Small intestine (tissue), 7 donors: ENCODE measurements around the gene CASK. TPM values are rescaled to one million over a fixed set of nuclear protein-coding genes. Genes with fewer than 3 reads are reported as not detected.
A peak's percentile ranks its signal among the peaks of the same experiment; 100 is the strongest.
"Not testable (repeated sequence)": the region's sequence is repeated elsewhere in the genome, so short reads cannot be mapped to it uniquely, and the experiment has no call there.

Source experiments
- DNase-seq, 2 donors: peaks; one replicate each; pipeline versions ENCODE4 v3.0.0 to v3.0.0-alpha.2; 2013
- FAIRE-seq: peaks from 2 replicates; lab custom pipeline; 2012; peaks lifted over from hg19 to GRCh38; lab: Jason Lieb, UNC
- H3K27ac ChIP-seq, 3 donors: one replicate each; pipeline ENCODE4 v1.5.1; 2013; ENCODE audit warnings: low read length in 2 of 3, mild to moderate bottlenecking in 2 of 3, control low read depth in 1 of 3, inconsistent platforms in 1 of 3, low read depth in 1 of 3, moderate library complexity in 1 of 3
- H3K27me3 ChIP-seq, 3 donors: one replicate each; pipeline ENCODE4 v1.6.1; 2013; ENCODE audit warnings: low read length in 3 of 3, inconsistent platforms in 1 of 3; ENCODE audit not compliant: control insufficient read depth in 3 of 3, insufficient read depth in 3 of 3
- H3K36me3 ChIP-seq, 3 donors: one replicate each; pipeline ENCODE4 v1.6.1; 2013; ENCODE audit warnings: low read length in 3 of 3, inconsistent platforms in 1 of 3, low read depth in 1 of 3, mild to moderate bottlenecking in 1 of 3, moderate library complexity in 1 of 3; ENCODE audit not compliant: control insufficient read depth in 3 of 3, insufficient read depth in 2 of 3
- H3K4me1 ChIP-seq, 3 donors: one replicate each; pipeline ENCODE4 v1.6.1; 2013; ENCODE audit warnings: low read length in 2 of 3, inconsistent platforms in 1 of 3, low read depth in 1 of 3, mild to moderate bottlenecking in 1 of 3, moderate library complexity in 1 of 3; ENCODE audit not compliant: control insufficient read depth in 3 of 3, insufficient read depth in 2 of 3
- H3K4me3 ChIP-seq, 3 donors: one replicate each; pipeline ENCODE4 v1.5.1; 2013; ENCODE audit warnings: low read length in 3 of 3, control low read depth in 1 of 3, inconsistent platforms in 1 of 3, low read depth in 1 of 3, mild to moderate bottlenecking in 1 of 3, moderate library complexity in 1 of 3
- H3K9me3 ChIP-seq, 2 donors: one replicate each; pipeline ENCODE4 v1.6.1; 2013; ENCODE audit warnings: low read depth in 1 of 2, low read length in 1 of 2; ENCODE audit not compliant: control insufficient read depth in 2 of 2, insufficient read depth in 1 of 2
- WGBS, 3 donors: extraction: QIAGEN DNeasy Blood & Tissue Kit; methylation state at CpG; one replicate each; pipeline ENCODE4 v1.1.7; 2013; 5-methylcytosine and 5-hydroxymethylcytosine counted together
- polyA plus RNA-seq, 4 donors: library from polyadenylated mRNA; stranded (reverse) in 3 of 4; unstranded in 1 of 4; fragments of 200-250 nt in 3 of 4; fragments of 120-200 nt in 1 of 4; gene quantifications; one replicate each; pipeline versions ENCODE4 v1.2.1 to v1.2.3, GENCODE V29; 2013
- donor health status: healthy with polysubstance abuse.
- donor health status: control.
- donor health status: control.
- donor health status: Bipolar disorder and iron deficiency.
- donor health status: healthy.

Gene CASK
- polyA plus RNA-seq, 4 donors: 16.5 to 77.8 (median 25.2) TPM

- no peaks in the 10 kb centered on the region for H3K9me3 ChIP-seq
- no peak overlapping the region for H3K4me3 ChIP-seq
- H3K4me1 ChIP-seq: no peaks in the 10 kb centered on the region
- no peaks in the 10 kb centered on the region for H3K27me3 ChIP-seq
- peaks cover 0 to 34% (median 0%) of the 10 kb centered on the region in 3 donors for H3K36me3 ChIP-seq
- 68 to 86% (median 73%) methylated on average over 4 of the region's 4 CpGs for WGBS, 3 donors
- H3K27ac ChIP-seq: no peak overlapping the region
- FAIRE-seq: no peak
- peak in 1 of 2 donors; percentile 5 for DNase-seq
These were observed 268.3 kb downstream of the CASK start for GRCh38 chrX:41655101-41655500.

- DNase-seq (no peak), FAIRE-seq (no peak)
- H3K4me3 ChIP-seq: no peak overlapping the region
- H3K4me1 ChIP-seq: no peaks in the 10 kb centered on the region
- no peaks in the 10 kb centered on the region for H3K27me3 ChIP-seq
- peaks cover 0 to 3% of the 10 kb centered on the region in 2 donors for H3K9me3 ChIP-seq
- H3K36me3 ChIP-seq: peaks cover 0 to 22% (median 0%) of the 10 kb centered on the region in 3 donors
- no peak overlapping the region for H3K27ac ChIP-seq
- WGBS, 3 donors: 87 to 98% (median 97%) methylated on average over 4 of the region's 4 CpGs
These were observed 270.2 kb downstream of the CASK start for GRCh38 chrX:41653125-41653524.

- H3K9me3 ChIP-seq, DNase-seq, FAIRE-seq, H3K4me1 ChIP-seq, H3K27ac ChIP-seq, H3K4me3 ChIP-seq, H3K27me3 ChIP-seq, H3K36me3 ChIP-seq: not testable (repeated sequence)
- WGBS, 3 donors: 65 to 91% (median 77%) methylated on average over 2 of the region's 2 CpGs
These were observed 277.2 kb downstream of the CASK start for GRCh38 chrX:41646201-41646600.

- Histone ChIP-seq H3K9me3 (no peaks in the 10 kb centered on the region), H3K27ac (no peak overlapping the region), H3K4me1 (no peaks in the 10 kb centered on the region), H3K27me3 (no peaks in the 10 kb centered on the region), H3K4me3 (no peak overlapping the region), H3K36me3 (peaks cover 0 to 6% (median 3%) of the 10 kb centered on the region in 3 donors)
- DNase-seq (no peak), FAIRE-seq (no peak)
- 25 to 57% (median 52%) methylated on average over 2 of the region's 2 CpGs for WGBS, 3 donors
These were observed 289.1 kb downstream of the CASK start for GRCh38 chrX:41634284-41634683.

- 78 to 88% (median 82%) methylated on average over 2 of the region's 2 CpGs for WGBS, 3 donors
These were observed 293.3 kb downstream of the CASK start for GRCh38 chrX:41630091-41630490.

DNA sequence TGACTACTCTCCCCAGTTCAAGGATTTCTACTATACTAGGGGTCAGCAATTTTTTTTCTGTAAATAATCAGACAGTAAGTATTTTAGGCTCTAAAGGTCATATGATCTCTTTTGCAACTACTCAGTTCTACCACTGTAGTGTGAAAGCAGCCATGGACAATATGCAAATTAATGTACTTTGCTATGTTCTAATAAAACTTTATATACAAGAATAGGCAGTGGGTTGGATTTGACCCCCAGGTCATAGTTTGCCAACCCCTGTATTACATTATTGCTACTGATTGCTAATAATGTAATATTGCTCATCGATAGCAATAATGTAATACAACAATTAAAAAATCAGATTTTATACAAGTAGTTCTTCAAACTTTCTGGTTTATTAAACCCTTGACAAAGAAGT, 293.8 kb downstream of the CASK start:
- Histone ChIP-seq H3K4me1 (no peaks in the 10 kb centered on the region), H3K9me3 (no peaks in the 10 kb centered on the region), H3K27me3 (no peaks in the 10 kb centered on the region), H3K27ac (no peak overlapping the region), H3K36me3 (peaks cover 0 to 6% (median 0%) of the 10 kb centered on the region in 3 donors), H3K4me3 (no peak overlapping the region)
- no peak for DNase-seq
- FAIRE-seq: no peak
- WGBS, 3 donors: 94 to 100% (median 95%) methylated on average over 1 of the region's 1 CpG

More at GRCh38 chrX:41630091-41630490, 293.3 kb downstream of the CASK start:
- Histone ChIP-seq H3K27me3 (no peaks in the 10 kb centered on the region), H3K36me3 (peaks cover 0 to 6% (median 0%) of the 10 kb centered on the region in 3 donors), H3K27ac (no peak overlapping the region), H3K4me3 (no peak overlapping the region), H3K9me3 (no peaks in the 10 kb centered on the region), H3K4me1 (no peaks in the 10 kb centered on the region)
- FAIRE-seq (no peak), DNase-seq (no peak)

DNA sequence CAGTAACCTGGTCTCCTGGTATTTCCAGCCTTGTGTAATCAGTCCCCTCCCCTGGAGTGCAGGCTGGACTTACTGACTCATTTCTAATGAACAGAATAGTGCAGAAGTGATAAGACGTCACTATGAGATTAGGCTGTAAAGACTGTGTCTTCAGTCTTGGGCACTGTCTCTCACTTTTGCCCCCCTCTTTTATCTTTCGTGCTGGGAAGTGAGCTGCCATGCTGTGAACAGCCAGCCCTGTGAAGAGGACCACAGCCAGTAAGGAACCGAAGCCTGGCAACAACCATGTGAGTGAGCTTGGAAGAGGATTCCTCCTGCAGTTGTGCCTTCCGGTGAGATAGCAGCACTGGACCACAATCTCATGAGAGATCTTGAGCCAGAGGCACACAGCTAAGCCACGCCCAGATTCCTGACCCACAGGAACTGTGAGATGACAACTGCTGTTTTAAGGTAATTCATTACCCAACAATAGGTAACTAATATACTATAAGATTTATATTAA, 302.1 kb downstream of the CASK start:
- no peak for FAIRE-seq
- H3K9me3 ChIP-seq: no peaks in the 10 kb centered on the region
- H3K4me1 ChIP-seq: no peaks in the 10 kb centered on the region
- no peaks in the 10 kb centered on the region for H3K27me3 ChIP-seq
- peaks cover 0 to 19% (median 0%) of the 10 kb centered on the region in 3 donors for H3K36me3 ChIP-seq
- no peak overlapping the region for H3K4me3 ChIP-seq
- H3K27ac ChIP-seq: peak overlapping the region in 1 of 3 donors; percentile 69
- 56 to 59% (median 59%) methylated on average over 5 of the region's 5 CpGs for WGBS, 3 donors
- peak; percentile 15 to 44 for DNase-seq

DNA sequence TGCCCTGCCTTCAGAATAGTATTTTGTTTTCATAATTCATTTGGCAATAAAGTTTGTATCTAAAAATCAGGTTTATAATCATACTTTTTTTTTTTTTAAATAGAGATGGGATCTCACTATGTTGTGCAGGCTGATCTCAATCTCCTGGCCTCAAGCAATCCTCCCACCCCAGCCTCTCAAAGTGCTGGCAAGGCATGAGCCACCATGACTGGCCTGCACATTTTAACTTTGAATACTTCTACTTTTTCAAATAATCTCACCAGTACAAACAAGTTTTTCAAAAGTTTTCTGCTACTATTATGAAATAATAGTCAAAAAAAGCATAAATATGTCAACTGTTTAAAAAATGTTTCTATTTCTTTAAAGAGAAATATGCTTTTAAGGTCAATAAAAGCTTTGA, 304.1 kb downstream of the CASK start:
- H3K9me3 ChIP-seq: no peaks in the 10 kb centered on the region
- H3K4me3 ChIP-seq: no peak overlapping the region
- FAIRE-seq: no peak
- DNase-seq: no peak
- H3K36me3 ChIP-seq: peaks cover 0 to 13% (median 0%) of the 10 kb centered on the region in 3 donors
- no peaks in the 10 kb centered on the region for H3K4me1 ChIP-seq
- H3K27me3 ChIP-seq: no peaks in the 10 kb centered on the region
- H3K27ac ChIP-seq: no peak overlapping the region

DNA sequence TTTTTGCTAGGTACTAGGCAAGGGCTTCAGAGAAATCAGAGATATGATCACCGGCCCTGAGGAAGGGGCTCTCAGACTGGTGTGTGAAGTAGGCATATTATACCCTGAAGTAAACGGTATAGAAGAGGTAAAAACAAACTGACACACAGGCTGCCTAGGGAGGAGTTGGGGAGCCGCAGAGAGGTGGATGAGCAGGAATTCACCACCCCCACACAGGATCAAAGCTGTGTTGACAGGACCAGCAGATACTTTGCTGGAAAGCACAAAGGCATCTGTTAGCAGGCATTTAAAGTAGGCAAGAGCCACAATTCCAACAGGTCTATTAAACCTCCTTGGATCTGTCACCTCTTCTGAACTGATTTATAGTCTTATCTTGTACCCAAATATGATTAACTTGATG, 306.4 kb downstream of the CASK start:
- FAIRE-seq (no peak), DNase-seq (no peak)
- no peak overlapping the region for H3K4me3 ChIP-seq
- H3K27ac ChIP-seq: no peak overlapping the region
- no peaks in the 10 kb centered on the region for H3K27me3 ChIP-seq
- WGBS, 3 donors: 78 to 95% (median 90%) methylated on average over 3 of the region's 3 CpGs
- peaks cover 0 to 5% (median 0%) of the 10 kb centered on the region in 3 donors for H3K36me3 ChIP-seq
- no peaks in the 10 kb centered on the region for H3K9me3 ChIP-seq
- H3K4me1 ChIP-seq: no peaks in the 10 kb centered on the region
